A549 (cell line): ENCODE results near the gene CC2D2B. TPM values are rescaled to one million over a fixed set of nuclear protein-coding genes. Genes with fewer than 3 reads are reported as not detected.

Source experiments
- ATAC-seq, 2 experiments: fragments of 200-7000 bp in 1 of 2; fragments of >200 bp in 1 of 2; cut with Nextera tagmentation in 1 of 2; cut with Tn5 transposase in 1 of 2; 3 replicates each; pipeline versions ENCODE4 v1.8.0 to v1.9.1; 2018 to 2020; ENCODE audit warnings: mild to moderate bottlenecking in 1 of 2, moderate library complexity in 1 of 2
- CTCF ChIA-PET: fragments of 300-600 bp; sonication (Branson Sonifier 250); formaldehyde crosslinking; extraction: SDS; loops from one replicate; lab custom pipeline; 2021; ENCODE audit warnings: antibody characterized with exemption, inconsistent platforms; lab: Yijun Ruan, JAX
- POLR2A ChIA-PET: fragments of 350-600 bp; formaldehyde crosslinking; extraction: SDS; loops from one replicate; lab custom pipeline; 2021; ENCODE audit warnings: antibody characterized with exemption, inconsistent platforms; lab: Yijun Ruan, JAX
- DNase-seq, 2 experiments: peaks; one replicate each; pipeline versions ENCODE4 v3.0.0 to v3.0.0-alpha.2; 2011 to 2016; ENCODE audit warnings: low read depth in 1 of 2, low spot score in 1 of 2
- FAIRE-seq: peaks from 2 replicates; lab custom pipeline; 2011; peaks lifted over from hg19 to GRCh38; lab: Jason Lieb, UNC
- H3K27ac ChIP-seq, 2 experiments: fragments of >200 bp; sonication (Bioruptor Twin); formaldehyde crosslinking; 3 replicates each; pipeline ENCODE4 v1.5.1; 2016 to 2017
- H3K4me1 ChIP-seq: fragments of >200 bp; sonication (Bioruptor Twin); formaldehyde crosslinking; 3 replicates; pipeline ENCODE4 v1.6.1; 2016
- H3K4me2 ChIP-seq: fragments of >200 bp; sonication (Bioruptor Twin); formaldehyde crosslinking; 3 replicates; pipeline ENCODE4 v1.6.1; 2016
- H3K4me3 ChIP-seq: fragments of >200 bp; sonication (Bioruptor Twin); formaldehyde crosslinking; 3 replicates; pipeline ENCODE4 v1.5.1; 2016
- H3K9me3 ChIP-seq: fragments of >200 bp; sonication (Bioruptor Twin); formaldehyde crosslinking; 3 replicates; pipeline ENCODE4 v1.6.1; 2016
- ATOH8 ChIP-seq: fragments of 250-450 bp; sonication (Bioruptor Pico); IDR thresholded peaks from 2 replicates; pipeline ENCODE4 v1.5.0; 2020; ENCODE audit warnings: low read depth, mild to moderate bottlenecking, moderate library complexity
- BCL3 ChIP-seq: fragments of >200 bp; sonication (Bioruptor Twin); formaldehyde crosslinking; IDR thresholded peaks from 3 replicates; pipeline ENCODE4 v1.6.1; 2016
- CHD2 ChIP-seq: fragments of 150-350 bp; IDR thresholded peaks from 2 replicates; pipeline ENCODE4 v1.6.1; 2014; ENCODE audit warnings: low read length; ENCODE audit not compliant: partially characterized antibody
- E2F6 ChIP-seq: IDR thresholded peaks from 2 replicates; pipeline ENCODE4 v1.6.1; 2012; ENCODE audit warnings: low read depth, borderline replicate concordance
- ELK1 ChIP-seq: fragments of 150-350 bp; IDR thresholded peaks from 2 replicates; pipeline ENCODE4 v1.6.1; 2014; ENCODE audit warnings: low read depth, mild to moderate bottlenecking, low read length
- FOSL2 ChIP-seq, 2 experiments: fragments of 450-650 bp in 1 of 2; fragments of >200 bp in 1 of 2; sonication (Bioruptor Twin) in 1 of 2; formaldehyde crosslinking; IDR thresholded peaks; 2 replicates each; pipeline versions ENCODE4 v1.5.0 to v1.6.1; 2016 to 2020; ENCODE audit warnings: mild to moderate bottlenecking in 1 of 2, moderate library complexity in 1 of 2
- GATA3 ChIP-seq: IDR thresholded peaks from 2 replicates; pipeline ENCODE4 v1.6.1; 2012; ENCODE audit warnings: borderline replicate concordance
- HDAC2 ChIP-seq: fragments of 200-600 bp; sonication (generic); IDR thresholded peaks from 2 replicates; pipeline ENCODE4 v1.6.1; 2016
- HMGXB4 ChIP-seq: fragments of 250-450 bp; sonication (Bioruptor Pico); IDR thresholded peaks from 2 replicates; pipeline ENCODE4 v1.5.0; 2021; ENCODE audit warnings: mild to moderate bottlenecking, moderate library complexity, borderline replicate concordance
- HOXB13 ChIP-seq: fragments of 250-450 bp; sonication (Bioruptor Pico); IDR thresholded peaks from 2 replicates; pipeline ENCODE4 v1.5.0; 2020; ENCODE audit warnings: low read depth, mild to moderate bottlenecking, moderate library complexity
- KDM5A ChIP-seq: fragments of 200-600 bp; sonication (generic); IDR thresholded peaks from 2 replicates; pipeline ENCODE4 v1.6.1; 2016; ENCODE audit warnings: antibody characterized with exemption, mild to moderate bottlenecking
- MAX ChIP-seq: IDR thresholded peaks from 2 replicates; pipeline ENCODE4 v1.6.1; 2012
- NR3C1 ChIP-seq: fragments of >200 bp; sonication (Bioruptor Twin); formaldehyde crosslinking; IDR thresholded peaks from 3 replicates; pipeline ENCODE4 v1.6.1; 2017
- RAD21 ChIP-seq, 2 experiments: fragments of >200 bp in 1 of 2; sonication (Bioruptor Twin) in 1 of 2; formaldehyde crosslinking in 1 of 2; IDR thresholded peaks in 1 of 2; conservative IDR thresholded peaks in 1 of 2; 2 replicates in 1 of 2; 3 replicates in 1 of 2; pipeline ENCODE4 v1.6.1; 2012 to 2018; ENCODE audit warnings: inconsistent platforms in 1 of 2
- RCOR1 ChIP-seq: fragments of 150-350 bp; IDR thresholded peaks from 2 replicates; pipeline ENCODE4 v1.6.1; 2014; ENCODE audit warnings: antibody characterized with exemption, low read length, low read depth
- TFCP2L1 ChIP-seq: fragments of 250-450 bp; sonication (Bioruptor Pico); IDR thresholded peaks from 2 replicates; pipeline ENCODE4 v1.5.0; 2021; ENCODE audit warnings: mild to moderate bottlenecking
- USF2 ChIP-seq: fragments of 450-650 bp; IDR thresholded peaks from 2 replicates; pipeline ENCODE4 v1.6.1; 2014; ENCODE audit warnings: antibody characterized with exemption
- ZC3H11A ChIP-seq: fragments of 450-650 bp; IDR thresholded peaks from 2 replicates; pipeline ENCODE4 v1.6.1; 2014; ENCODE audit warnings: antibody characterized with exemption, mild to moderate bottlenecking
- ZFP36 ChIP-seq: fragments of 450-650 bp; IDR thresholded peaks from 2 replicates; pipeline ENCODE4 v1.6.1; 2014; ENCODE audit warnings: borderline replicate concordance; ENCODE audit not compliant: partially characterized antibody
- ZNF302 ChIP-seq: fragments of 250-450 bp; sonication (Bioruptor Pico); IDR thresholded peaks from 2 replicates; pipeline ENCODE4 v1.9.0; 2021; ENCODE audit warnings: inconsistent platforms, mild to moderate bottlenecking, moderate library complexity
- WGBS: methylation state at CpG from one replicate; pipeline ENCODE4 v1.1.6; 2017; ENCODE audit errors: missing lambda C conversion rate; 5-methylcytosine and 5-hydroxymethylcytosine counted together
- polyA plus RNA-seq, 4 experiments: library from polyadenylated mRNA; depleted of rRNA in 3 of 4; stranded (reverse); fragments of >200 nt; fragmentation: RNase III in 1 of 4; extraction: RNeasy Plus Mini Kit Qiagen cat#74134 plus additional on column Dnase treatment in 1 of 4; gene quantifications; 2 replicates in 3 of 4; 3 replicates in 1 of 4; pipeline ENCODE4 v1.2.3, GENCODE V29; 2011 to 2017

The CC2D2B gene
- polyA plus RNA-seq, 2 of the 4 experiments (the other 2 are of a cell fraction) = 0.13 to 0.15 TPM

- FAIRE-seq (no peak), ATAC-seq (no peak), DNase-seq (no peak)
- H3K4me3 ChIP-seq = no peak overlapping the region
- H3K27ac ChIP-seq = no peak overlapping the region
- 65% methylated on average over 2 of the region's 2 CpGs for WGBS
- POLR2A ChIA-PET = no interaction called here
- TF ChIP-seq FOSL2 (IDR thresholded peaks at IDR 0.05) = no peak
- TF ChIP-seq FOSL2 (CRISPR knock-in tag; IDR thresholded peaks at IDR 0.05) = no peak
- no peak for TF ChIP-seq GATA3
- H3K9me3 ChIP-seq = no peaks in the 10 kb centered on the region
- no peaks in the 10 kb centered on the region for H3K4me1 ChIP-seq
- no peak overlapping the region for H3K4me2 ChIP-seq
- CTCF ChIA-PET = interaction anchor here (2.9 kb wide), 1 partner anchor 270 kb away, joined by 12 read pairs; no protein-coding TSS in a partner anchor
Observed at GRCh38 chr10:96022739-96023138, 115.0 kb downstream of the CC2D2B start.

GRCh38 chr10:96023168-96023567 is 115.4 kb downstream of the CC2D2B start:
- FAIRE-seq (no peak), ATAC-seq (no peak)
- CTCF ChIA-PET = interaction anchor here (0.6 to 2.9 kb wide), 5 partner anchors 35 to 350 kb away, joined by 3 to 12 read pairs (median 3); no protein-coding TSS in a partner anchor

More at GRCh38 chr10:96023168-96023567, 115.4 kb downstream of the CC2D2B start:
- H3K4me1 ChIP-seq = no peaks in the 10 kb centered on the region
- H3K9me3 ChIP-seq = no peaks in the 10 kb centered on the region
- no peak overlapping the region for H3K4me2 ChIP-seq
- H3K4me3 ChIP-seq = no peak overlapping the region
- TF ChIP-seq HMGXB4 (CRISPR knock-in tag) (no peak), HDAC2 (no peak), RCOR1 (no peak), ZNF302 (CRISPR knock-in tag) (no peak), MAX (no peak), NR3C1 (no peak), E2F6 (no peak), ZFP36 (no peak), RAD21 (conservative IDR thresholded peaks at IDR 0.05 in 1 of 2, IDR thresholded peaks at IDR 0.05 in 1 of 2) (no peak), BCL3 (no peak), ZC3H11A (no peak), CHD2 (no peak), HOXB13 (CRISPR knock-in tag) (no peak), ELK1 (no peak), TFCP2L1 (no peak), ATOH8 (CRISPR knock-in tag) (no peak), USF2 (no peak), KDM5A (no peak)
- TF ChIP-seq, all 56 proteins: peak for 0
- POLR2A ChIA-PET = no interaction called here
- DNase-seq = no peak
- H3K27ac ChIP-seq = no peak overlapping the region
